Testis (tissue), 3 donors: ENCODE measurements around the gene DENND1C. TPM values are rescaled to one million over a fixed set of nuclear protein-coding genes. Genes with fewer than 3 reads are reported as not detected.

Experiments used
- DNase-seq: peaks from one replicate; pipeline ENCODE4 v3.0.0-alpha.2; 2019
- H3K27ac ChIP-seq, 2 donors: fragments of 200-600 bp; sonication (generic); one replicate each; pipeline ENCODE4 v1.5.1; 2019
- H3K27me3 ChIP-seq: fragments of 200-600 bp; sonication (generic); one replicate; pipeline ENCODE4 v1.5.1; 2019
- H3K36me3 ChIP-seq: fragments of 200-600 bp; sonication (generic); one replicate; pipeline ENCODE4 v1.5.1; 2017; ENCODE audit warnings: low read depth; ENCODE audit errors: missing control alignments
- H3K4me1 ChIP-seq: fragments of 200-600 bp; sonication (generic); one replicate; pipeline ENCODE4 v1.5.1; 2019
- H3K4me3 ChIP-seq, 2 donors: fragments of 200-600 bp; sonication (generic); one replicate each; pipeline ENCODE4 v1.5.1; 2017 to 2019
- H3K9me3 ChIP-seq: fragments of 200-600 bp; sonication (generic); one replicate; pipeline ENCODE4 v1.5.1; 2017
- CTCF ChIP-seq, 3 experiments: fragments of 450-650 bp in 2 of 3; fragments of 200-600 bp in 1 of 3; sonication (generic) in 1 of 3; IDR thresholded peaks; one replicate each; pipeline ENCODE4 v1.5.1; 2016 to 2019; ENCODE audit warnings: antibody characterized with exemption in 3 of 3, mild to moderate bottlenecking in 2 of 3, moderate library complexity in 1 of 3
- POLR2A ChIP-seq: fragments of 450-650 bp; IDR thresholded peaks from one replicate; pipeline ENCODE4 v1.6.1; 2017; ENCODE audit warnings: antibody characterized with exemption, mild to moderate bottlenecking, moderate library complexity
- WGBS, 2 donors: methylation state at CpG; one replicate each; pipeline ENCODE4 v1.1.5; 2018; 5-methylcytosine and 5-hydroxymethylcytosine counted together
- intact Hi-C: fragments of 100-400 bp; cut with DNase I; formaldehyde crosslinking; loops from one replicate; pipeline ENCODE4 v1.15.1; 2023; ENCODE audit warnings: low total_unique reads
- polyA plus RNA-seq: library from polyadenylated mRNA; stranded (reverse); fragments of 350-450 nt; fragmentation: Illumina TruSeq; extraction: RNeasy Lipid Tissue Mini Kit (QIAGEN cat#74804); gene quantifications from one replicate; pipeline ENCODE4 v1.2.3, GENCODE V29; 2014; ENCODE audit warnings: low read depth, low replicate concordance; ENCODE audit not compliant: insufficient read depth
- total RNA-seq, 2 donors: library from RNA; depleted of rRNA; stranded (reverse); fragments of >200 nt; gene quantifications; one replicate each; pipeline ENCODE4 v1.2.3, GENCODE V29; 2016

Gene DENND1C
- total and polyA plus RNA-seq, 3 donors from 2014 or later: 1.9 to 3.2 (median 2.9) TPM

GRCh38 chr19:6490134-6490533 is 8.5 kb upstream of the DENND1C start:
- no peak overlapping the region for H3K4me3 ChIP-seq
- H3K9me3 ChIP-seq: no peaks in the 10 kb centered on the region
- no peaks in the 10 kb centered on the region for H3K36me3 ChIP-seq
- H3K27me3 ChIP-seq: no peaks in the 10 kb centered on the region
- WGBS, 2 donors: 79 to 89% methylated on average over 2 of the region's 2 CpGs
- no peaks in the 10 kb centered on the region for H3K4me1 ChIP-seq
- no peak overlapping the region for H3K27ac ChIP-seq
- no peak for DNase-seq
- TF ChIP-seq CTCF (IDR thresholded peaks at IDR 0.05) (no peak), POLR2A (no peak)
- intact Hi-C loops: no loop called here

- no peaks in the 10 kb centered on the region for H3K4me1 ChIP-seq
- no peaks in the 10 kb centered on the region for H3K36me3 ChIP-seq
- H3K9me3 ChIP-seq: no peaks in the 10 kb centered on the region
- no peak overlapping the region for H3K27ac ChIP-seq
- WGBS, 2 donors: 62 to 72% methylated on average over 15 of the region's 15 CpGs
- no peak overlapping the region for H3K4me3 ChIP-seq
- no peak for TF ChIP-seq CTCF (IDR thresholded peaks at IDR 0.05)
- H3K27me3 ChIP-seq: no peaks in the 10 kb centered on the region
- intact Hi-C loops: no loop called here
- DNase-seq: no peak
Measured at GRCh38 chr19:6489278-6490061, 7.9 kb upstream of the DENND1C start.

- DNase-seq: no peak
- TF ChIP-seq POLR2A: no peak
- 91 to 95% methylated on average over 7 of the region's 7 CpGs for WGBS, 2 donors
- Histone ChIP-seq H3K4me1 (no peaks in the 10 kb centered on the region), H3K36me3 (no peaks in the 10 kb centered on the region), H3K4me3 (no peak overlapping the region), H3K27ac (no peak overlapping the region), H3K9me3 (no peaks in the 10 kb centered on the region), H3K27me3 (no peaks in the 10 kb centered on the region)
- intact Hi-C loops: no loop called here
Measured at GRCh38 chr19:6484831-6485230, 3.2 kb upstream of the DENND1C start.

GRCh38 chr19:6484230-6484629 is 2.6 kb upstream of the DENND1C start:
- DNase-seq: no peak
- WGBS, 2 donors: 91 to 92% methylated on average over 8 of the region's 8 CpGs
- Histone ChIP-seq H3K27me3 (no peaks in the 10 kb centered on the region), H3K4me1 (no peaks in the 10 kb centered on the region), H3K27ac (no peak overlapping the region), H3K36me3 (no peaks in the 10 kb centered on the region), H3K4me3 (no peak overlapping the region), H3K9me3 (no peaks in the 10 kb centered on the region)
- intact Hi-C loops: no loop called here
- no peak for TF ChIP-seq POLR2A
- TF ChIP-seq CTCF (IDR thresholded peaks at IDR 0.05): no peak

GRCh38 chr19:6483235-6483634 is 1.6 kb upstream of the DENND1C start:
- intact Hi-C loops: no loop called here
- no peak for DNase-seq
- Histone ChIP-seq H3K27ac (no peak overlapping the region), H3K4me1 (no peaks in the 10 kb centered on the region), H3K9me3 (no peaks in the 10 kb centered on the region), H3K36me3 (no peaks in the 10 kb centered on the region), H3K4me3 (no peak overlapping the region), H3K27me3 (no peaks in the 10 kb centered on the region)
- WGBS, 2 donors: 48 to 52% methylated on average over 3 of the region's 3 CpGs
- TF ChIP-seq CTCF (IDR thresholded peaks at IDR 0.05) (no peak), POLR2A (no peak)
